Measurements from ENCODE around the gene CORO6. TPM values are rescaled to one million over a fixed set of nuclear protein-coding genes. Genes with fewer than 3 reads are reported as not detected.

Gene CORO6
- polyA plus RNA-seq, 1 donor from 2014 or later: 4.3 TPM

- TF ChIP-seq RAD21 (conservative IDR thresholded peaks at IDR 0.05) (no peak), POLR2AphosphoS5 (IDR thresholded peaks at IDR 0.05) (no peak), MXI1 (conservative IDR thresholded peaks at IDR 0.05; ENCODE audit: poor library complexity, severe bottlenecking) (no peak), CTCF (IDR thresholded peaks at IDR 0.05; ENCODE audit: poor library complexity, severe bottlenecking) (no peak), EZH2 (IDR thresholded peaks at IDR 0.05; ENCODE audit: borderline replicate concordance, insufficient read depth, low read length, poor library complexity, severe bottlenecking) (no peak), EP300 (conservative IDR thresholded peaks at IDR 0.05; ENCODE audit: poor library complexity, severe bottlenecking) (no peak), SMC3 (conservative IDR thresholded peaks at IDR 0.05; ENCODE audit: poor library complexity) (no peak), TAF1 (IDR thresholded peaks at IDR 0.05; ENCODE audit: low read depth) (no peak), REST (IDR thresholded peaks at IDR 0.05; ENCODE audit: borderline replicate concordance) (no peak)
- H3K9me3 ChIP-seq (ENCODE audit: low read length): peaks cover 4% of the 10 kb centered on the region
- no peaks in the 10 kb centered on the region for H3F3A ChIP-seq (ENCODE audit: insufficient read depth, low read length, poor library complexity, severe bottlenecking)
- no peak overlapping the region for H3K27ac ChIP-seq (ENCODE audit: low read length)
- no peaks in the 10 kb centered on the region for H3K36me3 ChIP-seq (ENCODE audit: insufficient read depth, low read length)
- H3K9ac ChIP-seq (ENCODE audit: low read length): no peak overlapping the region
- peaks cover 51% of the 10 kb centered on the region for H3K27me3 ChIP-seq (ENCODE audit: insufficient read depth, low read depth, low read length)
- no peaks in the 10 kb centered on the region for H3K9me2 ChIP-seq (ENCODE audit: insufficient read depth, low read length)
- no peaks in the 10 kb centered on the region for H3K79me2 ChIP-seq (replicated peaks; ENCODE audit: insufficient read depth, low read length)
- H3K4me2 ChIP-seq (ENCODE audit: low read length): no peak overlapping the region
- no peak overlapping the region for H2AFZ ChIP-seq (ENCODE audit: low read depth, low read length)
- H4K20me1 ChIP-seq (ENCODE audit: insufficient read depth): no peaks in the 10 kb centered on the region
- no peak overlapping the region for H3K4me3 ChIP-seq (ENCODE audit: low read length)
Measured at GRCh38 chr17:29616300-29617048, 6.2 kb downstream of the CORO6 start.

- Histone ChIP-seq H3K36me3 (ENCODE audit: insufficient read depth, low read length) (no peaks in the 10 kb centered on the region), H3K79me2 (replicated peaks; ENCODE audit: insufficient read depth, low read length) (no peaks in the 10 kb centered on the region), H2AFZ (ENCODE audit: low read depth, low read length) (no peak overlapping the region), H3F3A (ENCODE audit: insufficient read depth, low read length, poor library complexity, severe bottlenecking) (no peaks in the 10 kb centered on the region), H3K4me3 (ENCODE audit: low read length) (no peak overlapping the region), H3K4me2 (ENCODE audit: low read length) (no peak overlapping the region), H3K27ac (ENCODE audit: low read length) (no peak overlapping the region), H3K9ac (ENCODE audit: low read length) (no peak overlapping the region), H4K20me1 (ENCODE audit: insufficient read depth) (no peaks in the 10 kb centered on the region), H3K9me2 (ENCODE audit: insufficient read depth, low read length) (no peaks in the 10 kb centered on the region), H3K27me3 (ENCODE audit: insufficient read depth, low read depth, low read length) (peaks cover 51% of the 10 kb centered on the region), H3K9me3 (ENCODE audit: low read length) (peaks cover 4% of the 10 kb centered on the region)
- TF ChIP-seq EP300 (conservative IDR thresholded peaks at IDR 0.05; ENCODE audit: poor library complexity, severe bottlenecking) (no peak), EZH2 (IDR thresholded peaks at IDR 0.05; ENCODE audit: borderline replicate concordance, insufficient read depth, low read length, poor library complexity, severe bottlenecking) (no peak), SMC3 (conservative IDR thresholded peaks at IDR 0.05; ENCODE audit: poor library complexity) (no peak), CTCF (IDR thresholded peaks at IDR 0.05; ENCODE audit: poor library complexity, severe bottlenecking) (no peak), REST (IDR thresholded peaks at IDR 0.05; ENCODE audit: borderline replicate concordance) (no peak), RAD21 (conservative IDR thresholded peaks at IDR 0.05) (no peak), POLR2AphosphoS5 (IDR thresholded peaks at IDR 0.05) (no peak), MXI1 (conservative IDR thresholded peaks at IDR 0.05; ENCODE audit: poor library complexity, severe bottlenecking) (no peak), TAF1 (IDR thresholded peaks at IDR 0.05; ENCODE audit: low read depth) (no peak)
Measured at GRCh38 chr17:29615492-29616299, 7.0 kb downstream of the CORO6 start.

Data from neural cell (in vitro differentiated cells).